Right atrium auricular region (tissue), 2 donors: Measurements from ENCODE around the gene RNF227. TPM values are rescaled to one million over a fixed set of nuclear protein-coding genes. Genes with fewer than 3 reads are reported as not detected.
A peak's percentile ranks its signal among the peaks of the same experiment; 100 is the strongest.

ENCODE experiments used
- DNase-seq: peaks from one replicate; pipeline ENCODE4 v3.0.0-alpha.2; 2019; ENCODE audit warnings: low spot score
- H3K27ac ChIP-seq, 2 donors: fragments of 200-600 bp; sonication (generic); 1 replicate in 1 of 2; 2 replicates in 1 of 2; pipeline ENCODE4 v1.5.1; 2016 to 2019
- H3K27me3 ChIP-seq, 2 donors: fragments of 200-600 bp; sonication (generic); one replicate each; pipeline versions ENCODE4 v1.5.1 to v1.6.0; 2017 to 2019
- H3K36me3 ChIP-seq: fragments of 200-600 bp; sonication (generic); one replicate; pipeline ENCODE4 v1.5.1; 2016
- H3K4me1 ChIP-seq, 2 donors: fragments of 200-600 bp; sonication (generic); one replicate each; pipeline versions ENCODE4 v1.5.1 to v1.6.0; 2017 to 2019
- H3K4me3 ChIP-seq, 2 donors: fragments of 200-600 bp; sonication (generic); 1 replicate in 1 of 2; 2 replicates in 1 of 2; pipeline ENCODE4 v1.5.1; 2017 to 2019; ENCODE audit warnings: mild to moderate bottlenecking in 1 of 2, moderate library complexity in 1 of 2
- H3K9me3 ChIP-seq, 2 donors: fragments of 200-600 bp; sonication (generic); one replicate each; pipeline ENCODE4 v1.5.1; 2019
- CTCF ChIP-seq, 2 donors: fragments of 200-600 bp; sonication (generic); IDR thresholded peaks; one replicate each; pipeline ENCODE4 v1.5.1; 2019; ENCODE audit warnings: antibody characterized with exemption in 2 of 2
- total RNA-seq, 2 donors: library from RNA; depleted of rRNA; stranded (reverse); fragments of >200 nt; gene quantifications; one replicate each; pipeline ENCODE4 v1.1.0, GENCODE V29; 2016

RNF227 gene
- total RNA-seq, 2 donors from 2014 or later, result 1.6 to 5.8 TPM

- no peak for DNase-seq
- H3K36me3 ChIP-seq, result peaks cover 82% of the 10 kb centered on the region
- no peaks in the 10 kb centered on the region for H3K9me3 ChIP-seq
- no peak overlapping the region for H3K4me3 ChIP-seq
- no peaks in the 10 kb centered on the region for H3K27me3 ChIP-seq
- no peak overlapping the region for H3K27ac ChIP-seq
- TF ChIP-seq CTCF (IDR thresholded peaks at IDR 0.05), result no peak
- no peaks in the 10 kb centered on the region for H3K4me1 ChIP-seq
These were observed 27.2 kb upstream of the RNF227 start for GRCh38 chr17:7943291-7943690.

- H3K4me1 ChIP-seq, result no peaks in the 10 kb centered on the region
- DNase-seq, result no peak
- no peak overlapping the region for H3K27ac ChIP-seq
- no peaks in the 10 kb centered on the region for H3K9me3 ChIP-seq
- no peaks in the 10 kb centered on the region for H3K27me3 ChIP-seq
- H3K4me3 ChIP-seq, result no peak overlapping the region
- TF ChIP-seq CTCF (IDR thresholded peaks at IDR 0.05), result no peak
- H3K36me3 ChIP-seq, result peaks cover 71% of the 10 kb centered on the region
These were observed 24.7 kb upstream of the RNF227 start for GRCh38 chr17:7940743-7941142.

GRCh38 chr17:7940034-7940433, 23.9 kb upstream of the RNF227 start:
- Histone ChIP-seq H3K36me3 (peaks cover 64% of the 10 kb centered on the region), H3K4me3 (no peak overlapping the region), H3K27me3 (no peaks in the 10 kb centered on the region), H3K27ac (no peak overlapping the region), H3K4me1 (no peaks in the 10 kb centered on the region), H3K9me3 (no peaks in the 10 kb centered on the region)
- TF ChIP-seq CTCF (IDR thresholded peaks at IDR 0.05), result no peak
- no peak for DNase-seq

- Histone ChIP-seq H3K36me3 (peaks cover 28% of the 10 kb centered on the region), H3K4me3 (no peak overlapping the region), H3K27me3 (no peaks in the 10 kb centered on the region), H3K4me1 (peaks cover 0 to 25% of the 10 kb centered on the region in 2 donors), H3K27ac (no peak overlapping the region), H3K9me3 (no peaks in the 10 kb centered on the region)
- no peak for TF ChIP-seq CTCF (IDR thresholded peaks at IDR 0.05)
- no peak for DNase-seq
These were observed 19.8 kb upstream of the RNF227 start for GRCh38 chr17:7935859-7936258.

- TF ChIP-seq CTCF (IDR thresholded peaks at IDR 0.05), result no peak
- H3K27ac ChIP-seq, result peak overlapping the region in 1 of 2 donors; percentile 77
These were observed 16.9 kb upstream of the RNF227 start for GRCh38 chr17:7932949-7933348.

GRCh38 chr17:7932483-7932891, 16.4 kb upstream of the RNF227 start:
- peaks cover 9% of the 10 kb centered on the region for H3K36me3 ChIP-seq
- peak; percentile 64 for DNase-seq
- peak overlapping the region; percentile 55 to 81 for H3K4me3 ChIP-seq
- H3K27me3 ChIP-seq, result no peaks in the 10 kb centered on the region
- no peak for TF ChIP-seq CTCF (IDR thresholded peaks at IDR 0.05)
- H3K9me3 ChIP-seq, result no peaks in the 10 kb centered on the region
- H3K4me1 ChIP-seq, result peaks cover 0 to 38% of the 10 kb centered on the region in 2 donors
- H3K27ac ChIP-seq, result peak overlapping the region; percentile 77 to 79

More at GRCh38 chr17:7932949-7933348, 16.9 kb upstream of the RNF227 start:
- Histone ChIP-seq H3K36me3 (peaks cover 10% of the 10 kb centered on the region), H3K9me3 (no peaks in the 10 kb centered on the region), H3K4me3 (peak overlapping the region; percentile 55 to 81), H3K4me1 (peaks cover 0 to 38% of the 10 kb centered on the region in 2 donors), H3K27me3 (no peaks in the 10 kb centered on the region)
- DNase-seq, result peak; percentile 67
